NCI-H1694 treated with DMSO at 0.1 percent for 48 hours (cell line): ENCODE data around the gene BABAM2.

Source experiments
- DNase-seq: peaks from one replicate; lab custom pipeline; 2025; lab: John Stamatoyannopoulos, UW

The BABAM2 gene

DNA sequence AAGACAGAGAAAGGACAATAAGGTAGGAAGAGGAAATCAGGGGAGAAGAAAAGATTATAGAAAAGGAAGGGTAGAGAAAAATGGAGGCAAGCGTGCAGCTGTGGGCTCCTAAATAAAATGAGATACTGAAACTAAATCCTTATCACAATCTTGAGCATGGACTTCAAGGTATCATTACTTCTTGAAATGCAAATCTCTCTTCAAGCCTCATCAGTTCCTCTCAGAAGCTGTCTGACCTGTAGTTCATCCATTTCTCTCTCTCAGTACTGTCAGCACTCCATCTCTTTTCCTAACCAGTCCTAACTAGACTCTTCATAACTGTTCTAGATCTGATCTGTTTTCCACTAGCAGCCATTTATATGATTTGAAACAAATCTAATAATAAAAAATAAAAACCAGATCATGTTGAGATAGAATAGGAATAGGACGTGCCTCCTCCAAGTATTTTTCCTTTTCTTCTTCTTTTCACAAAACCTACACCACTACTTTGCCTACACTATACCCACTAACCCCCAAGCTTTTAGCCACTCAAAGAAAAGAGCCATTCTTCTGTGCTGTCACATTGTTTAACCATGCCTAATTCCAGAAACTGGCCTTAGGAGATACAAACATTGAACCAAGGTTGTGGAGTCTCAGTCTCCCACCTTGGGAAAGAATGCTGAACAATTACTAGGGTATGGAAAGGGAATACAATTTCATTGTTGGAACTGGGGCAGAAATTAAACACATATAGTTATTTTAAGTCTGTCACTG, 21.1 kb downstream of the BABAM2 start:
- DNase-seq = no peak

DNA sequence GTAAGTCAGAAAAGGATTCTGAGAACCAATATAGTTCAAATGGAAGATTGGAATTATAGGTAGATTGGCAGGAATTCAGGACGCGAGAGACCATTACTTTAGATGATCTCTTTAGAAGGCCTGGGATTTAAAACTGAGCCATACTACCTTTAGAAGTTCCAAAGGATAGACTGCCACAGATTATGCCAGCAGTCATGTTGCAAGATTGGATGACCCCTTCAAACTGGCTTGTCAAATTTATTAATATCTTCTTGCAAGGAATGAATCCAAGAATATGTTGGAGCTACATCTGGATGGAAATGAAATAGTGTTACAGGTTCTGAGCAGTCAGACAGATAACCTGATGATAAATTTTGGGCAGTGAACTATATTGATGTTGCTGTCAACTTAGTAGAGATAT, 22.0 kb downstream of the BABAM2 start:
- DNase-seq = no peak

DNA sequence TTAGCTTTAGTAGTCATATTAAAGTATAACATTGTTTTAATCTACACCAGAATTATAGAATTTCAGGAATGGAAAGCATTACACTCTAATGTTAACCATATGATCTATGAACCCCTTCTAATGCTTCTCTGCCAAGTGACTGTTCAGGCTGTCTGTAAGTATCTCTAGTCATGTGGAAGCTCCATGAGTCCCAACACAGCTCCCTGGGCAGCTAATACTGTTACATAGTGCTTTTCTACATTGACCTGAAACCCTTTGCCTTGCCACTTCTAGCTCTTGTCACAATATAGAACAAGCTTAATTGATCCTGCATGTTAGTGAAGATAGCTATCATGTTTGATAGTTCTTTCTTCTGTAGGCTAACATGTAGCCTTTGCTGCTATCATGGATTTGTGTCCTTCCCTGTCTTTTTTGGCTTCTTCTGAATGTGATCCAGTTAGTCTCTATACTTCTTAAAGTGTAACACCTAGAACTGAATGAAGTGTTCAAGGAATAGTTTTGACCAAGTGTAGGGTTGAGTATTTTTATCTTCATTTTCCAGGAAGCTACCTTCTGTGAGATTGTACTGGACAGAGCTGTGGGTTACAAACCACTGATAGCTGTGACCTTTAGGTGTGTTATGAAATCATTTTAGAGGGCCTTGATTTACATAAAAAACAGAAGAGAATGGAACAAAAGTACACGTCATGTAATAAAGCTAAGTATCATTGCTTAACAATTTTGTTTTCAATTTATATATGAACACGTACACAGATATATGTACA, 23.7 kb downstream of the BABAM2 start:
- DNase-seq = no peak

DNA sequence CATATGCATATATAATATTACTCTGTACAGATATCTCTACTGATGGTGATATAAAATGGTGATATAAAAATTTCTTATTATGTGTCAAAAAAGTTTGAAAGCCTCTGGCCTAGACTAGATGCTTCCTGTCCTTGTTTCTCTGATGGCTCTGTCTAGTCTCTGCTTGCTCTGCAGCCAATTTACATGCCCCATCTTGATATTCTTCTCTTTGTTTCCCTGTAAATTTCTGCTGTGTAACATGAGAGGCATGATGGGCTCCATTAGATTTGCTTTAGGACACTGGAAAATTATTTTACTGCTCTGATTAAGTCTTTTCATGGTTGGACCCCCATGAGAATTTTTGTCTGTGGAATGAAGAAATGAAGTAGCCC, 24.3 kb downstream of the BABAM2 start:
- no peak for DNase-seq

GRCh38 chr2:27915191-27915590, 24.7 kb downstream of the BABAM2 start:
- DNase-seq = no peak

GRCh38 chr2:27915874-27916273, 25.3 kb downstream of the BABAM2 start:
- DNase-seq = no peak

DNA sequence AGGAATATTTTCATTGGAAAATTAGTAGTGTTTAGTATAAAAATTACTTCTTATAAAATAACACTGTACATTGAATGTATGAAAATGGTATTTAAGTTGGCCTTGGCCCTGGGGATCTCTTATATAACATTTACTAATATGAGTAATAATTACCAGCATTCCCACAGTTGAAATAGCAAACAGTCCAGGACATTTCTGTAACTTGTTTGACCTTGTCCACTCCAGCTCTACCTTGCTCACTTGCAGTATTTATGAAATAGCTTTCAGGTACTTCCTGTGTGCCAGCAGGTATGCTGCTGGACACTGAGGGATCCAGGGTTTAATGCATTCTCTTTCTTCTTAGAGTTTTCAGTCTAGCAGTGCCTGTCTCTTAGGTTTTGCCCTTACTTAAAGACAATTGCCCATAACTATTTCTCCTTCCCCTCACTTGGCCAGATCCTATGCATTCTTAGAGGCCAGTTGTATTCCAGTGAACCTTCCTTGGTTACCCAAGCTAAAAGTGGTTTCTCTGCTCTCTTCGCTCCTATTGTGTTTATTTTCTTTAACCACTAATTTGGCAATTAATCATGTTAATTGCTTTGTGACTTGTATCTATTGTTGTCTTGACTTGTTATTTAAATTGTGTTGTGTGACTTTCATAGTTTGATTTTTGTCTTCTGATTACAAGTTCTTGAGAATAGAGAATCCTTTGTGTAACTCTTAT, 25.9 kb downstream of the BABAM2 start:
- DNase-seq = no peak

DNA sequence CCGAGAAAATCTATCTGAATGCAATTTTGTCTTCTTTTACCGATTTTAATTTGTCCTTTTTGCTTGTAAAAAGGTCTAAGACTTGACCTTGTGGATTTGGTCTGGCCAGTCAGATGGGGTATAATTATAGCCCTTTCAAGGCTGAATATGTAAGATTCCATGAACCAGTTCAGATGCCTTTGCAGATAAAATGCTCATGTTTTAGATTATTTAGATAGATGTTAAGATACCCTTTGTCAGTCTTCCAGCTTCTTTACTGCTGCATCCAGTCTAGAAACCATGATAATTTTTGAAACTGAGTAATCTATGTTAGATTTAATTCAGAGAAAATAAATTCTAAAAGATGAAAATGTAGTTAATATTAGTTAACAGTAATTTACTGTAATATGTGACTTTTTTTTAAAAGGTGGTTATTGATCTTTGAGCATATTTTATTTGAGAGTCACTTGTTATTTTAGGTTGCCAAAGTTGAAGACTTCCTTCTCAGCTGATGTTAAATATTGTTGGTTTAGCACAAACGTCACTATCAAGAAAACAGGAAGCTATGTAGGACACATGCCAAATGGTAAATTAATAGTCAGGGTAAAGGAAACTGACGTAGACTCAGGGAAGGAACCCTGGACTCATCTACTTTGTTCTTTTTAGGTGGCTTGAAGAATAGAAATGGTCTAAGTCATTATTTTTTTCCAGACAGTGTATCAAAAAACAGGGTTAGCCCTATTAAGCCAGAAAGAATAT, 29.8 kb downstream of the BABAM2 start:
- DNase-seq = no peak

GRCh38 chr2:27921424-27921823, 30.9 kb downstream of the BABAM2 start:
- no peak for DNase-seq

GRCh38 chr2:27921880-27922547, 31.5 kb downstream of the BABAM2 start:
- no peak for DNase-seq

- DNase-seq = no peak
These were observed 32.3 kb downstream of the BABAM2 start for GRCh38 chr2:27922842-27923241.

- DNase-seq = no peak
These were observed 35.4 kb downstream of the BABAM2 start for GRCh38 chr2:27925766-27926472.

- DNase-seq = no peak
These were observed 39.5 kb downstream of the BABAM2 start for GRCh38 chr2:27929916-27930486.

DNA sequence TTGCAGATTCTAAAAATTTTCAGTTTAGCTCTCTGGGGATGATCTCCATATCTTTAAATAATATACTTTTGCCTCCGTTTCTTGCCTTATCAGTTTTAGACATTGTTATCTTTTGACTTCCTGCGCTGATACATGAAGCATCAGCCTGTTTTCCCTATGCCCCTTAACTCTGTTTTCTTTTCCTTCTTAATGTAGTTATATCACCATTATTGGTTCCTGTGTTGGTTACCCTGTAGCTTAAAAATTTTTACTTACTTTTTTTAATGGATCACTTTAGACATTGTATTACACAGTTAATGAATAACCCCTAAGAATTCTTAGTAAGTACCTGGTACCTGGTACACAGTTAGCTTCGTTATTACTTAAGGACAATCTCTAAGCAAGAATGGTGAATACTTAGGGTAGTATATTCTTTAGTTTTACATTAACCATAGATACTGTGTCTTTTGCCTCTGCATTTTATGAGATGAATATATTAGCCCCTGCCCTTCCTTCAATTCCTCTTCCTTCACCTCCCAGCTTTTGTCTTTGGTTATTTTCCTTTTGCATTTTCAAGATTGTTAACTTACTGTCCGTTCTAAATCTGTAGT, 40.9 kb downstream of the BABAM2 start:
- no peak for DNase-seq

GRCh38 chr2:27932396-27932795, 41.9 kb downstream of the BABAM2 start:
- DNase-seq = no peak

- no peak for DNase-seq
These were observed 44.5 kb downstream of the BABAM2 start for GRCh38 chr2:27935026-27935425.

DNA sequence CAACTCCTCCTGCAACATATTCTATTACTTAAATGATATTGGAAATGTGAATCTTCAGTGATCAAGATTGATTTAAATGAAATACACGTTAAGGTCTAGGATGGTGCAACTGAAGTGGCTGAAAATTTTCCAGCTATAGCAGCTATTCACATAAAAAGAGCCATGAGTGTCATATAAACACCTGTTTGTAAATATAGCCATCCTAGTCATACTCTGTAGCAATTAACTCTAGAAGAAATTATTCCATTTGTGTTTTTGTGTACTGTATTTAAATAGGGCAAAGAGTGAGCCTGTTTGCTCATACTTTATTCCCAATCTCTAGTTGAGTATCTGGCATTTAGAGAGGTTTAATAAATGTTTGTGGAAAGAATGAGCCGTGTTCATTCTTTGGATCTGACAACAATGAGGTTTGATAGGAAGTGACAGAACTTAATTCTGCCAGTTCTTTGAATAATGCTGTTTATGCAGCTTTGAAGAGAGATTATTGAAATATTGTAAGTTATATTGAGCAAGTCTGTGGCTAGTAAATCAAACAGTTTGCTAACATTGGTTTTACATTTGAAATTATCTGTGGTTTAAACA, 49.7 kb downstream of the BABAM2 start:
- DNase-seq = no peak

DNA sequence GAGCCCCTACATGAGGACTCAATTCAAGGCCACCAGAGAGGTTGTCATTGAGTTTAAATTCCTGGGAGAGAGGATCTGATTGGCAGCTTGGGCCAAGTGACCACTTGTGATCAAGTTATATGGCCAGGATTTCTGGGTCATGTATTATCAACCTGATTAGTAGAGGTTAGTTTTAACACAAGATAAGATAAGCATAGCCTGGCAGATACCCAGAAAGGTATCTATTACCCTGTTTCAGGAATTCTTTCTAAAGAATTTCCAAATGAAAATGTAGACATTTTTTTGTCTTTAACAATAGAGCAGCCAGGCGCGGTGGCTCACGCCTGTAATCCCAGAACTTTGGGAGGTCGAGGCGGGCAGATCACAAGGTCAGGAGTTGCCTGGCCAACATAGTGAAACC, 50.5 kb downstream of the BABAM2 start:
- no peak for DNase-seq

- DNase-seq = no peak
These were observed 52.4 kb downstream of the BABAM2 start for GRCh38 chr2:27942612-27943547.
